Rectal smooth muscle tissue (tissue), 1 donor: ENCODE measurements around the gene RORB.
"Not testable (repeated sequence)": the region's sequence is repeated elsewhere in the genome, so short reads cannot be mapped to it uniquely, and the experiment has no call there.

Experiments used
- H3K27ac ChIP-seq: one replicate; pipeline ENCODE4 v1.7.0; 2013; ENCODE audit warnings: low read depth, low read length, inconsistent platforms
- H3K27me3 ChIP-seq: one replicate; pipeline ENCODE4 v1.7.0; 2013; ENCODE audit warnings: low read length; ENCODE audit not compliant: control insufficient read depth, insufficient read depth
- H3K36me3 ChIP-seq: one replicate; pipeline ENCODE4 v1.7.0; 2013; ENCODE audit warnings: low read length; ENCODE audit not compliant: control insufficient read depth, insufficient read depth
- H3K4me1 ChIP-seq: one replicate; pipeline ENCODE4 v1.7.0; 2013; ENCODE audit warnings: low read length; ENCODE audit not compliant: control insufficient read depth, insufficient read depth
- H3K4me3 ChIP-seq: one replicate; pipeline ENCODE4 v1.7.0; 2013; ENCODE audit warnings: low read length
- H3K9ac ChIP-seq: one replicate; pipeline ENCODE4 v1.7.0; 2013; ENCODE audit warnings: low read length

The RORB gene

GRCh38 chr9:74524289-74524688 is 27.2 kb downstream of the RORB start:
- Histone ChIP-seq H3K36me3 (no peaks in the 10 kb centered on the region), H3K9ac (no peak overlapping the region), H3K4me3 (no peak overlapping the region), H3K27me3 (no peaks in the 10 kb centered on the region), H3K4me1 (no peaks in the 10 kb centered on the region), H3K27ac (no peak overlapping the region)

DNA sequence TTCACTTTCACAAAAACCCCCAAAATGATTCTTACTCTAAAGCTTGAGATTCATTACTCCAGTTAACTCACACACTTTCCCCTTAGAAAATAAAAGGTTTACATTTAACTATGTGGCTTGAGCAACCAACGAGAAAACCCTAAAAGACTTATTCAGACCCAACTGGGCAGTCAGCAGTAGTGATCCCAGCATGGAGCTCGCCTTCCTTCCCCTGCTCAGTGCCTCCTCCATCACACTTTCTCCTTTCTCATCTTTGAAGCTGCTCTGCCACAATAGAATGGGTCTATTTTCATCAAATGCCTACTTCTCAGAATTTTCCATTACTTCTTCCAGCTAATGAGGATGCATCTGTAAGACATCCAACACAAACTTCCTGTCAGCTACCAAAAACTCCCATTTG is 29.1 kb downstream of the RORB start:
- Histone ChIP-seq H3K4me3 (no peak overlapping the region), H3K27me3 (no peaks in the 10 kb centered on the region), H3K27ac (no peak overlapping the region), H3K36me3 (no peaks in the 10 kb centered on the region), H3K9ac (no peak overlapping the region), H3K4me1 (no peaks in the 10 kb centered on the region)

DNA sequence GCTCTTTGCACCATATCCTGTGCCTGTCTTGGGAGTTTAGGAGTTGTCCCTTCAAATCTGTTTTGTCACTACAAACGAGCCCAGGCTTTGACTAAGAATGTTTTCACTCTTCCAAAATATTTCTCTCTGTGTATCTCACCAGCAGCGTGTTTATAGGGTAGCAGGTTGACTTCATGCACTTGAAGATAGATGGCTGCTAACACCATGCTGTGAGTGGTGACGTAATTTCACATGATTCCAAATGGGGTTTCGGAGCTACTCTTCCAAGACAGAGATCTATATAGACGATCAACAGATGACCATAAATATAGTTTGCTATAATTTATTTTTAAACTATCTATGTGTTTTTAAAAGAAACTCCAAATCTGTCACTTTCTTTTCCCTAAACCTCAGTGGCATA is 30.6 kb downstream of the RORB start:
- H3K9ac ChIP-seq, result no peak overlapping the region
- H3K27ac ChIP-seq, result no peak overlapping the region
- H3K36me3 ChIP-seq, result no peaks in the 10 kb centered on the region
- H3K27me3 ChIP-seq, result no peaks in the 10 kb centered on the region
- no peaks in the 10 kb centered on the region for H3K4me1 ChIP-seq
- H3K4me3 ChIP-seq, result no peak overlapping the region

DNA sequence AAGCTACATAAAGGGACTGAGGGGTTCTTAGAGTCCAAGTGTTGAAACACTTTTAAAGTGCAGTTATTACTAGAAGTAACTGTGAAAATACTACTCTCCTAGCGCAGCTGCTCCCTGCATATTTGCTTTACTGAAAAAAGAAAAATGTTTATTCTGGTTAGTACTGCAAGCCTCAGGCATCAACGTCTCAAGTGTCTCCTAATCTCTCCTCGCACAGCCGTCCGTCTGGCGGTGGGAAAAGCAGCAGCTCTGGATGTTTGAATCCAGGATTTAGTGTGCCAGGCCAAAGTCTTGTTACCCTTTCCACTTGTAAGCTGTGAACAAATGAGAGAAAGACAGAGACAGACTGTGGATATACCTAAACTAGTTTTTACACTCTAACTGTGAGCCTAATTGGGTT is 31.1 kb downstream of the RORB start:
- no peak overlapping the region for H3K27ac ChIP-seq
- H3K9ac ChIP-seq, result no peak overlapping the region
- no peaks in the 10 kb centered on the region for H3K27me3 ChIP-seq
- H3K4me3 ChIP-seq, result no peak overlapping the region
- H3K4me1 ChIP-seq, result no peaks in the 10 kb centered on the region
- no peaks in the 10 kb centered on the region for H3K36me3 ChIP-seq

DNA sequence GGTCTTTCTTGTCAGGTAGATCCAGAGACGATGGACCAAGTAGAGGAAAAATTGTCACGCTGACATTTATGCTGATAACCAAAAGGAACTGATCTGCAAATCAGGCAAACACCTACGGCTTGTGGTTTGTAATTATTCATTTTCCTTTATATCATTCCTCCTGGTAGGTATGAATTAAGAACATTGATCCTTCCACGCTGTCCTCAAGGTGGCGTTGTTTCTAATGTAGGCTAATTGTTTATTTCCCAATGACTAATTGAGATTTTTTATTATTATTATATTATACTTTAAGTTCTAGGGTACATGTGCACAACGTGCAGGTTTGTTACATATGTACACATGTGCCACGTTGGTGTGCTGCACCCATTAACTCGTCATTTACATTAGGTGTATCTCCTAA is 33.3 kb downstream of the RORB start:
- H3K36me3 ChIP-seq, H3K27ac ChIP-seq, H3K9ac ChIP-seq, H3K27me3 ChIP-seq, H3K4me1 ChIP-seq, H3K4me3 ChIP-seq: not testable (repeated sequence)

GRCh38 chr9:74533253-74533652 is 36.1 kb downstream of the RORB start:
- no peak overlapping the region for H3K4me3 ChIP-seq
- H3K36me3 ChIP-seq, result no peaks in the 10 kb centered on the region
- H3K9ac ChIP-seq, result no peak overlapping the region
- no peaks in the 10 kb centered on the region for H3K27me3 ChIP-seq
- H3K4me1 ChIP-seq, result no peaks in the 10 kb centered on the region
- H3K27ac ChIP-seq, result no peak overlapping the region

DNA sequence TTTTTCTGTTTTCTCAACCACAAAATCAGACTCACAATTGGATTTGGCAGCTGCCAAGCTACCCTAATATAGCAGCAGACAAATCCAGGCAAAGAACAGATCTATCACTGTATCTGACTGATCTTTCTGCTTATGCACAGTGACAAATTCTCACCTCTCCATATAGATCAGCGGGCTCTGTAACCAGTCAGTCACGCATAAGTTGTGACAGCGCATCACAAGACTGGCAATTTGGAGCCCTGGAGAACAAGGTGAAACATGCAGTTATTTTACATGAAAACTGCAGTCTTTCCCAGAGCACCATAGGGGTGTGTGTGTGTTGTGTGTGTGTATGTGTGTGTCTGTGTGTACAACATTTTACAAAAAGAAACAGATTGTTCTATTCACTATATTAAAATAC is 37.7 kb downstream of the RORB start:
- Histone ChIP-seq H3K4me1 (no peaks in the 10 kb centered on the region), H3K27ac (no peak overlapping the region), H3K36me3 (no peaks in the 10 kb centered on the region), H3K9ac (no peak overlapping the region), H3K4me3 (no peak overlapping the region), H3K27me3 (no peaks in the 10 kb centered on the region)

- no peak overlapping the region for H3K4me3 ChIP-seq
- no peak overlapping the region for H3K9ac ChIP-seq
- H3K27ac ChIP-seq, result no peak overlapping the region
- no peaks in the 10 kb centered on the region for H3K4me1 ChIP-seq
- no peaks in the 10 kb centered on the region for H3K36me3 ChIP-seq
- no peaks in the 10 kb centered on the region for H3K27me3 ChIP-seq
Measured at GRCh38 chr9:74543145-74543544, 46.0 kb downstream of the RORB start.

DNA sequence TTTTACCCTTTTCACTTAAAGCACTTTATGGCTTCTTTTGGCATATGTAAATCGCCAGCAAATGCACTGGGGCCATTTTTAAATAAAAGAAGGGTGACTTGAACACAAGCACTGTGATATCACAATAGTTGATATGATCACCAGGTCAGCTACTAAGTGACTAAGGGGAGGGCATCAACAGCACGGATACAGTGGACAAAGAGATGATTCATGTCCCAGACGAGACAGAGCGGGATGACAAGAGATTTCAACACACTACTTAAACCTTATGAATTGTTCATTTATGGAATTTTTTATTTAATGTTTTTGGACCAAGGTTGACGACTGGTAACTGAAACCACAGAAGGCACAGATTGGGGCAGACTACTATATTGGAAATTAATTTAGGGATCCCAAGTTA is 54.1 kb downstream of the RORB start:
- no peak overlapping the region for H3K9ac ChIP-seq
- no peak overlapping the region for H3K27ac ChIP-seq
- no peak overlapping the region for H3K4me3 ChIP-seq
- H3K27me3 ChIP-seq, result no peaks in the 10 kb centered on the region
- no peaks in the 10 kb centered on the region for H3K4me1 ChIP-seq
- no peaks in the 10 kb centered on the region for H3K36me3 ChIP-seq

DNA sequence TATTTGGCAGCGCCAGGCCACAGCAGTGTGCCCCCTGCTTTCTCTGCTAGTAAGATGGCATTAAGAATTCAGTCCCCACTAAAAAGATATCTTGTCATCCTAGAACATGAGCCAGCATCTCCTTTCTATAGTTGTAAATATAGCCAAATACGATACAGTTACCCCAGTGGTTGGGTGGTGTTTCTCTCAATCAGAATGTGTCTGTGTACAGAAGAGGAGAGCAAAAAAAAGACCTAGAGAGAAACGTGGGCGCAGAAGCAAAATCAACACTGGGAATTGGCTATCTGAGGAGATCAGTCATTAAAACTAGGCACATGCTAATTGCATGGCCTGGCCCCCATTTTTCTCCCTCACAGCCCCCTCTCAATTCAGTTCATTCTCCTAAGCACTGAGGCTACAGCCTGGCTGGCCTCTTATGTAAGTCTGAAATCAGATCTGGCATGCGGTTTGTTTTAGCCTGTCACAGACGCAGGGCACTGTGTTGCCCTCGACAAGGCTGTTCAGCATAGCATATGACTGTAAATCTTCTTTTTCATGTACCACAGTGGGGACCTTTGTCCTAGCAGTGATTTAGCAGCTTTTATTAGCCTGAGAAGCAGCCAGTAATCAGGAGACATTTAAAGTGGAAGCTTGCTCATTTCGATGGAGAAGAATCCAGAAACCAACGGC is 57.8 kb downstream of the RORB start:
- Histone ChIP-seq H3K27ac (no peak overlapping the region), H3K4me1 (no peaks in the 10 kb centered on the region), H3K27me3 (no peaks in the 10 kb centered on the region), H3K9ac (no peak overlapping the region), H3K4me3 (no peak overlapping the region), H3K36me3 (no peaks in the 10 kb centered on the region)

DNA sequence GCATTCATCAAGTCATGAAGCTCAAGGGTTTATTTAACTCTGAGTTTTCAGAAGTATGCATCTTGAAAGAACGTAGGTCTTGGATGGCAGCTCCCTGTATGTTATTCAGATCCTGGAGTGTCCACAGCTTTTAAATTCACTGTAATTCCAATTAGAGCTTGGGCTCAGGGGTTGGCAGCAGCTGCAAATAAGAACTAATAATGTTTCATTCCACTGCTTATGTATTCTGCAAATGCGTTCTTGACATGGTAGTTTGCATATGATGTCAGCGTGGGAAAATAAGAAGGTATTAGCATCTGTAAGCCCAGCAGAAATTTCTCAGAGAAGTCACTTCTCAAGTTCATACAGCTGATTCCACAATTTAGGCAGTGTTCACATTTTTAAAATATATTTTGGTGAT is 58.4 kb downstream of the RORB start:
- no peaks in the 10 kb centered on the region for H3K27me3 ChIP-seq
- no peaks in the 10 kb centered on the region for H3K4me1 ChIP-seq
- no peaks in the 10 kb centered on the region for H3K36me3 ChIP-seq
- H3K9ac ChIP-seq, result no peak overlapping the region
- no peak overlapping the region for H3K4me3 ChIP-seq
- H3K27ac ChIP-seq, result no peak overlapping the region

DNA sequence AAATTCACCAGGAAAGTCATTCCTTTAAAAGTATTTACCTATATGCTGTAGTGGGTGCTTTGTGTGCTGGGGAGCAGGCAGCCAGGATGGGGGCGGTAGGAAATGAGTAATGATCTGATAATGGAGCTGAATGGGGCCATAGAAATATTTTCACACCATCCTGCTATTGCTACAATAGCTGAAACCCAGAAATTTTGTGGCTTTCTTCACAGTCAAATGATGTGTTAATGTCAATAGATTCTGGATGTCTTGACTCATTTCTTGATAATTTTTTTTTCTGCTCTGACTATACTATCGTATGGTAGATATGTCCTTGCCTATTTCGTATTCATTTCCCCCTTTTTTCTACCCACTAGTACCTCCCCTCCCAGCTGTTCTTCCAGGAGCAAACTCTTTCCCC is 59.5 kb downstream of the RORB start:
- no peak overlapping the region for H3K9ac ChIP-seq
- H3K27me3 ChIP-seq, result no peaks in the 10 kb centered on the region
- H3K36me3 ChIP-seq, result no peaks in the 10 kb centered on the region
- no peak overlapping the region for H3K4me3 ChIP-seq
- H3K27ac ChIP-seq, result no peak overlapping the region
- no peaks in the 10 kb centered on the region for H3K4me1 ChIP-seq

GRCh38 chr9:74557571-74557970 is 60.4 kb downstream of the RORB start:
- no peaks in the 10 kb centered on the region for H3K36me3 ChIP-seq
- no peak overlapping the region for H3K27ac ChIP-seq
- no peaks in the 10 kb centered on the region for H3K4me1 ChIP-seq
- no peaks in the 10 kb centered on the region for H3K27me3 ChIP-seq
- no peak overlapping the region for H3K4me3 ChIP-seq
- no peak overlapping the region for H3K9ac ChIP-seq
